ENCODE measurements around the gene DLX6.

- TF ChIP-seq CTCF (IDR thresholded peaks at IDR 0.05 in 4 of 5, conservative IDR thresholded peaks at IDR 0.05 in 1 of 5) (no peak), POLR2A (IDR thresholded peaks at IDR 0.05) (no peak)
These were observed 27.9 kb upstream of the DLX6 start for GRCh38 chr7:96977445-96977844.
